ENCODE data around the gene LIX1.
A peak's percentile ranks its signal among the peaks of the same experiment; 100 is the strongest.

Gene LIX1

GRCh38 chr5:97070234-97070633 lies 72.2 kb downstream of the LIX1 start:
- Mint-ChIP-seq H3K4me1 (peaks cover 18 to 28% of the 10 kb centered on the region in 2 donors), H3K27me3 (no peaks in the 10 kb centered on the region), H3K9me3 (peaks cover 0 to 2% of the 10 kb centered on the region in 2 donors), H3K27ac (no peak overlapping the region), H3K4me3 (no peak overlapping the region), H3K36me3 (peaks cover 0 to 3% of the 10 kb centered on the region in 2 donors)
- DNase-seq (no peak), ATAC-seq (replicated peaks) (no peak)

DNA sequence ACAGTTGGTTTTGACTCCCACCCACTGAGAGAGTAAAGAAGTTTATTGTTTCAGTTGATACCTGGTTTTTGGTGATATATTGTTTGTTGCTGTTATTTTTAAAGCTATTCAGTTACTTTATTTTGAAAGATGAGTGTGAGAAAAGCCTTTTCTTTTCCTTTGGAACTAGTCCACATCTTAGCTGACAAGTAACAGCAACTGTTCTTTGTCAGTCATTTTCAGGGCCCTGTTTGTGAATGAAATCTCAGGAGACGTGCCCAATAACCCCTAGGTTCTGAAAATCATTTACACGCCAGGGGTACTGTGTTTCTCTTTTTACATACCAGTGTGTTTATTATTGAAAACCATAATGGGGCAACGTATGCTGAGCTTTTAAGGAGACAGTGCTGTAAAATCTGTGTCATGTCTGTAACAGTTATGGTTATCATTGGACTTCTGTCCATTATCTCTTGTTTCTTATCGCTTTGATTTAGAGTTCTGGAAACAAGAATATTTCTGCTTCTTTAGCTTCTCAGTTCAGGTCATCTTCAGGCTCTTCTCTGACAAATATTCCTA lies 75.0 kb downstream of the LIX1 start:
- Mint-ChIP-seq H3K9me3 (no peaks in the 10 kb centered on the region), H3K27ac (no peak overlapping the region), H3K36me3 (no peaks in the 10 kb centered on the region), H3K4me3 (no peak overlapping the region), H3K4me1 (peaks cover 1 to 2% of the 10 kb centered on the region in 2 donors), H3K27me3 (no peaks in the 10 kb centered on the region)
- DNase-seq, result no peak
- no peak for ATAC-seq (replicated peaks)

DNA sequence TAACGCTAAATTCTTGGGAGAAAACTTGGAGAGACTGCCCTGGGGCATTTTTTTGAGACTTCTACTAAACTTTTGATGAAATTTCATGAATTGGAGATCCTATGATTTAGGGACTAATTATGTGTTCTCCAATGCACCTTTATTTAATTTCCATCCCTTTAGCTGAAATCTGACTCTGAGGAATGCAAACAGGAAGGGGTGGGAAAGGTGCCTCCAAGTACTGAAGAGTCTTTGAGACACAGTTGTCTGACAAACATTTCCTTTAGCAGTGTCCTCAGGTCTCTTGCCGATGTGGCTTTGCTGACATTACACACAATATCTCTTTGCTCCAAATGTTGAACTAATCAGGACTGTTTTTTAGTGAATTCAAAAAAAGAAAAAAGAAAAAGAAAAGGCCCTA lies 76.9 kb downstream of the LIX1 start:
- ATAC-seq (replicated peaks) (no peak), DNase-seq (no peak)
- Mint-ChIP-seq H3K9me3 (no peaks in the 10 kb centered on the region), H3K27ac (peak overlapping the region; percentile 37), H3K4me3 (no peak overlapping the region), H3K4me1 (peaks cover 0 to 5% of the 10 kb centered on the region in 2 donors), H3K27me3 (no peaks in the 10 kb centered on the region), H3K36me3 (peaks cover 0 to 2% of the 10 kb centered on the region in 2 donors)

GRCh38 chr5:97063251-97063650 lies 79.2 kb downstream of the LIX1 start:
- no peaks in the 10 kb centered on the region for H3K27me3 Mint-ChIP-seq
- H3K27ac Mint-ChIP-seq, result no peak overlapping the region
- H3K36me3 Mint-ChIP-seq, result peaks cover 3 to 12% of the 10 kb centered on the region in 2 donors
- DNase-seq (no peak), ATAC-seq (replicated peaks) (no peak)
- no peak overlapping the region for H3K4me3 Mint-ChIP-seq
- peaks cover 0 to 5% of the 10 kb centered on the region in 2 donors for H3K4me1 Mint-ChIP-seq
- H3K9me3 Mint-ChIP-seq, result peaks cover 0 to 9% of the 10 kb centered on the region in 2 donors

- ATAC-seq (replicated peaks), result peak; percentile 38 to 50
- no peaks in the 10 kb centered on the region for H3K27me3 Mint-ChIP-seq
- peaks cover 0 to 5% of the 10 kb centered on the region in 2 donors for H3K4me1 Mint-ChIP-seq
- H3K36me3 Mint-ChIP-seq, result peaks cover 3 to 12% of the 10 kb centered on the region in 2 donors
- no peak for DNase-seq
- no peak overlapping the region for H3K27ac Mint-ChIP-seq
- H3K9me3 Mint-ChIP-seq, result peaks cover 0 to 9% of the 10 kb centered on the region in 2 donors
- H3K4me3 Mint-ChIP-seq, result no peak overlapping the region
Measured at GRCh38 chr5:97062046-97062445, 80.4 kb downstream of the LIX1 start.

DNA sequence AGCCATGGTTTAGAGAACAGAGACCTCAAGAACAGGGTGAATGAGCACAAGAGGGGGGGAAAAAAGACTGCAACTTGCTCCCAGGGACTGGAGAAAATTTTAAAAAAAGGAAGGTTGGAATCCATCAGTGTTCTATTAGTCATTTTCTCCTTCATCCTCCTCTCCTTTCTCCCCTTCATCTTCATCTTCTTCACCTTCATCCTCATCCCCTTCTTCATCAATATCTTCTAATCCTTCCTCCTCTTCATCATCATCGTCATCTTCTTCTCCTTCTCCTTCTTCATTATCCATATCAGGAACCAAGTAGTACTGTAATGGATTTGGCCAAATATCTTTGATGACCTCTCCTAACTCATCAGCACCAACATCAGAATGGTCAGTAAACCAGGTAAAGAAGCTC lies 86.1 kb downstream of the LIX1 start:
- Mint-ChIP-seq H3K4me3 (no peak overlapping the region), H3K4me1 (no peaks in the 10 kb centered on the region)
- DNase-seq, result no peak

GRCh38 chr5:97049175-97049574 lies 93.2 kb downstream of the LIX1 start:
- Mint-ChIP-seq H3K27ac (no peak overlapping the region), H3K36me3 (peaks cover 4 to 12% of the 10 kb centered on the region in 2 donors), H3K4me1 (no peaks in the 10 kb centered on the region), H3K9me3 (peaks cover 0 to 2% of the 10 kb centered on the region in 2 donors), H3K4me3 (no peak overlapping the region), H3K27me3 (no peaks in the 10 kb centered on the region)
- DNase-seq (no peak), ATAC-seq (replicated peaks) (peak; percentile 46 to 72)

More for the DNA sequence above, 86.1 kb downstream of the LIX1 start:
- Mint-ChIP-seq H3K9me3 (peaks cover 0 to 12% of the 10 kb centered on the region in 2 donors), H3K36me3 (peaks cover 10 to 15% of the 10 kb centered on the region in 2 donors), H3K27ac (no peak overlapping the region), H3K27me3 (peaks cover 0 to 4% of the 10 kb centered on the region in 2 donors)
- no peak for ATAC-seq (replicated peaks)

DNA sequence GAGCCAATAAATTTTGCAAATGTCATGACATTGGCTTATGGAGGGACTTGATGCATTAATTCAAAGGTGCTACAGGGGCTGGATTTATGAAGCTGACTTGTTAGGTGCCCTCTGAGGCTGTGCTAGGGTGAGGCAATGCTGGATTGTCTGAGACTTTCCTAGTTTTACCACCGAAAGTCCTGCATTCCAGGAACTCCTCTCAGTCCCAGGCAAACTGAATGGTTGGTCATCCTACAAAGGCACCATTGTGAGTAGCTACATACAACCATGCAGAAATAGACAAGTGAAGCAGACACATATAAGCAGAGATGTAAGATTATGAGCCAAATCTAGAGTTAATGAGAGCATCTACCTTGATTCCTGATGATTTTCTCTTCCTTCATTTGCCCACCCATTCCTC lies 95.3 kb downstream of the LIX1 start:
- no peak overlapping the region for H3K4me3 Mint-ChIP-seq
- ATAC-seq (replicated peaks) (no peak), DNase-seq (no peak)
- peaks cover 2 to 14% of the 10 kb centered on the region in 2 donors for H3K4me1 Mint-ChIP-seq
- H3K36me3 Mint-ChIP-seq, result peaks cover 2 to 8% of the 10 kb centered on the region in 2 donors
- no peak overlapping the region for H3K27ac Mint-ChIP-seq
- H3K9me3 Mint-ChIP-seq, result no peaks in the 10 kb centered on the region
- no peaks in the 10 kb centered on the region for H3K27me3 Mint-ChIP-seq

DNA sequence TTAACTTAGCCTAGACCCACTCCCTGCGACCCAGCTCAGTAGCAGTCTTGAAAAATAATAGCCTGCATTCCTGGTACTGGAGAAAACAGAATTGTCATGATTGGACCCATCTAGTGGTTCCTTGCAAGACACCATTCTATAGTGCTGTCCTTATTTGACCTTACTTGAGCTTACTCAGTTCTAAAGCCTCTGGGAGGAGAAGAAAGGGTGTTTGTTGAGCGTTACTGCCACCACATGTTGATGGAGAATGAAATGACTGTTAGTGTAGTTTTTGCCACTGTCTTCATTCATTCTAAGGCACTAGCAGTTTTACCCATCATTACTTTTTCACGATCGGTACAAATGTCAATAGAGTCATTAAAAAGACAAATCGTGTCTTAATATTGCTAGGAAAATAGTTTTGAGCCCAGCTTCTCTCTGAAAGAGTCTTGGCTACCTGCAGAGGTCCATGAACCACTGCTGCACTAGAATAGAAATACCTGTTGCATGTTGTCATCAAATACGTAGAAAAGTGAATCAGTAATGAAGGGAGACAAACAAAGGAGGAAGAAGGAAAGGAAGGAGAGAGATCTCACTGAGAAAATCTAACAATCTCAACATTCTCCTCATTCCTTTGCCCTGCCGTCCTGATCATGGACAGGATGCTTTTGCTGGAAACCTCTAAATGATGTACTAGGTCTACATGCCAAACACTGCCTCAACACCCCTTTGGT lies 96.0 kb downstream of the LIX1 start:
- DNase-seq (no peak), ATAC-seq (replicated peaks) (peak in 1 of 2 donors; percentile 59)
- no peaks in the 10 kb centered on the region for H3K27me3 Mint-ChIP-seq
- H3K4me1 Mint-ChIP-seq, result peaks cover 2 to 14% of the 10 kb centered on the region in 2 donors
- H3K4me3 Mint-ChIP-seq, result no peak overlapping the region
- H3K27ac Mint-ChIP-seq, result no peak overlapping the region
- H3K9me3 Mint-ChIP-seq, result no peaks in the 10 kb centered on the region
- H3K36me3 Mint-ChIP-seq, result peaks cover 2 to 5% of the 10 kb centered on the region in 2 donors

DNA sequence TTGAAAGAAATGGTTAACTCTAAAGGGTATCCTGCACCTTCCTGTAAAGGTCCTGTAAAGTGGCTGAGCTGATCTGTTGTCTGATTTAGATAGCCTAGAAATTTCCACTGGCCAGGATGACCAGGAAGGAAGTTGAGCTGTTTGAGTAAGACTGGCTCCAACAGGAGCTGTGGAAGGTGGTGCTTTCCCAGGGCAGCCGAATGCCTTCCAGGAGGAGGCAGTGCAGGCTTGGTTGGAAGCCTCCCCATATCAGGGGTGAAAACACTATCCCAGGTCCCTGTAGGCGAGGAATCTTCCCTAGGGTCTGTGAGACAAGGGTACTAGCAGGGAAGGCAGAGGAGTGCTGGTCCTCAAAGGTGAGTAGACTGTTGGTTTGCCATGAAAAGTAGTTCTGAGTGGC lies 98.4 kb downstream of the LIX1 start:
- DNase-seq, result no peak
- H3K4me3 Mint-ChIP-seq, result no peak overlapping the region
- H3K9me3 Mint-ChIP-seq, result no peaks in the 10 kb centered on the region
- H3K27me3 Mint-ChIP-seq, result no peaks in the 10 kb centered on the region
- no peaks in the 10 kb centered on the region for H3K36me3 Mint-ChIP-seq
- peak overlapping the region; percentile 73 for H3K27ac Mint-ChIP-seq
- peaks cover 2 to 15% of the 10 kb centered on the region in 2 donors for H3K4me1 Mint-ChIP-seq
- no peak for ATAC-seq (replicated peaks)

GRCh38 chr5:97043511-97043910 lies 98.9 kb downstream of the LIX1 start:
- Mint-ChIP-seq H3K27me3 (no peaks in the 10 kb centered on the region), H3K27ac (peak overlapping the region; percentile 4), H3K36me3 (no peaks in the 10 kb centered on the region), H3K4me1 (peaks cover 2 to 19% of the 10 kb centered on the region in 2 donors), H3K9me3 (no peaks in the 10 kb centered on the region), H3K4me3 (no peak overlapping the region)
- ATAC-seq (replicated peaks) (no peak), DNase-seq (no peak)

- ATAC-seq (replicated peaks) (no peak), DNase-seq (no peak)
- Mint-ChIP-seq H3K27ac (no peak overlapping the region), H3K36me3 (no peaks in the 10 kb centered on the region), H3K27me3 (no peaks in the 10 kb centered on the region), H3K9me3 (no peaks in the 10 kb centered on the region), H3K4me1 (peaks cover 2 to 19% of the 10 kb centered on the region in 2 donors), H3K4me3 (no peak overlapping the region)
Measured at GRCh38 chr5:97042996-97043395, 99.4 kb downstream of the LIX1 start.
